ENCODE data around the gene ZMYND19.
"Not testable (repeated sequence)": the region's sequence is repeated elsewhere in the genome, so short reads cannot be mapped to it uniquely, and the experiment has no call there.

The ZMYND19 gene

DNA sequence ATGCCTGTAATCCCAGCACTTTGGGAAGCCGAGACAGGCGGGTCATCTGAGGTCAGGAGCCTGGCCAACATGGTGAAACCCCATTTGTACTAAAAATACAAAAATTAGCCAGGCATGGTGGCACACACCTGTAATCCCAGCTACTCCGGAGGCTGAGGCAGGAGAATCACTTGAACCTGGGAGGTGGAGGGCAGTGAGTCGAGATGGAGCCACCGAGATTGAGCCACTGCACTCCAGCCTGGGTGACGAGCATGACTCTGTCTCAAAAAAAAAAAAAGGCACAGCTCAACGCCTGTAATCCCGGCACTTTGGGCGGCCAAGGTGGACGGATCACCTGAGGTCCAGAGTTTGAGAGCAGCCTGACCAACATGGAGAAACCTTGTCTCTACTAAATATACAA is 36.7 kb downstream of the ZMYND19 start:
- DNase-seq, result not testable (repeated sequence)

DNA sequence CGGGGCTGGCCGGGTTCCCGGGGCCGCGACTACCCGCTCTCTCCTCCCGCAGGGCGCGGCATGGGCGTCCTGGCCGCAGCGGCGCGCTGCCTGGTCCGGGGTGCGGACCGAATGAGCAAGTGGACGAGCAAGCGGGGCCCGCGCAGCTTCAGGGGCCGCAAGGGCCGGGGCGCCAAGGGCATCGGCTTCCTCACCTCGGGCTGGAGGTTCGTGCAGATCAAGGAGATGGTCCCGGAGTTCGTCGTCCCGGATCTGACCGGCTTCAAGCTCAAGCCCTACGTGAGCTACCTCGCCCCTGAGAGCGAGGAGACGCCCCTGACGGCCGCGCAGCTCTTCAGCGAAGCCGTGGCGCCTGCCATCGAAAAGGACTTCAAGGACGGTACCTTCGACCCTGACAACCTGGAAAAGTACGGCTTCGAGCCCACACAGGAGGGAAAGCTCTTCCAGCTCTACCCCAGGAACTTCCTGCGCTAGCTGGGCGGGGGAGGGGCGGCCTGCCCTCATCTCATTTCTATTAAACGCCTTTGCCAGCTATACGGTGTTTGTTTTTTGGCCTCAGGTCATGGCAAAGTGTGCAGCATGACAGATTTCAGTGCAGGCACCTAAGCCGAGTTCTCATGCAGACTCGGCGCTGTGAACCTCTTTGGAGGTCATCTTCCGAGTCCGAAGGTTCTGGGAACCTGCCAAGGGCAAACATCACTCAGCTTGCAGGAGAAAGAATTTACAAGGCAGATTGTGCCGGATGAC is 38.1 kb downstream of the ZMYND19 start:
- DNase-seq, result peak in 2 of 5 experiments; percentile 7 to 44

DNA sequence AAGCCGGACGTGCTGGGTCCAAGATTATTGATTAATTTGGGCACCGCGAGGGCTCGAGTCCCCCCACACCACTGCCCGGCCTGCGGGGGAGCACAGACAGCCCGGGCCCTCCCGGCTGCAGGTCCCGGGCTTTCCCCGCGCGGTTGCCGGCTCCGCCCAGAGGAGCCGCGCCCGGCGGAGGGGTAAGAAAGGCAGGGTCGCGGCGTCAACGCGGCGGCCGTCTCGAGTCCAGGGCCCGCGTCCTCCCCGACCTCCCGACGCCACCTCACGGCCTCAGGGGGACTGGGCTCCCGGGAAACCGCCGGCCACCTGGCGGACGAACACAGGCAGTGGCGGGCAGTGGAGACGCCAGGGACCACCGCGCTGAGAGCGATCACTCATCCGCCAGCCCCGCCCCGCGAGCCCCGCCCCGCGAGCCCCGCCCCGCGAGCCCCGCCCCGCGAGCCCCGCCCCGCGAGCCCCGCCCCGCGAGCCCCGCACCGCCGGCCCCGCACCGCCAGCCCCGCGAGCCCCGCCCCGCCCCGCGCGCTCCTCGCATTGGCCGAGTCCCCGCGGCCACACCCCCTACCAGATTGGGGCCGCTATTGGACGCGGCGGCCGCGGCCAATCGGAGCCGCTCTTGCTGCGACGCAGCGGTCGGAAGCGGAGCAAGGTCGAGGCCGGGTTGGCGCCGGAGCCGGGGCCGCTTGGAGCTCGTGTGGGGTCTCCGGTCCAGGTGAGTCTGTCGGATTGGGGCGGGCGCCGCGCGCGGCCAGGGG is 38.9 kb downstream of the ZMYND19 start, which contains the start of gene MRPL41:
Gene MRPL41, plus strand, starts transcription at position 616 of the 758 bp plus-strand sequence. CDS start 203 bp downstream, outside the sequence.
- peak; percentile 82 to 95 (median 87) for DNase-seq

DNA sequence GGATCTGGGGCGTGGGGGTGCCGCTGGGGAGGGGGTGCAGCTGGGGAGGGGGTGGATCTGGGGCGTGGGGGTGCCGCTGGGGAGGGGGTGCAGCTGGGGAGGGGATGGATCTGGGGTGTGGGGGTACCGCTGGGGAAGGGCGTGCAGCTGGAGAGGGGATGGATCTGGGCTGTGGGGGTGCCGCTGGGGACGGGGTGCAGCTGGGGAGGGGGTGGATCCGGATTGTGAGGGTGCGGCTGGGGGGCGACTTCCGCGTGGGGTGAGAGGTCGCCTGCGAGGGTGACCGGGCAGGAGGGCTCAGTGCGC is 39.4 kb downstream of the ZMYND19 start:
- DNase-seq, result not testable (repeated sequence)

DNA sequence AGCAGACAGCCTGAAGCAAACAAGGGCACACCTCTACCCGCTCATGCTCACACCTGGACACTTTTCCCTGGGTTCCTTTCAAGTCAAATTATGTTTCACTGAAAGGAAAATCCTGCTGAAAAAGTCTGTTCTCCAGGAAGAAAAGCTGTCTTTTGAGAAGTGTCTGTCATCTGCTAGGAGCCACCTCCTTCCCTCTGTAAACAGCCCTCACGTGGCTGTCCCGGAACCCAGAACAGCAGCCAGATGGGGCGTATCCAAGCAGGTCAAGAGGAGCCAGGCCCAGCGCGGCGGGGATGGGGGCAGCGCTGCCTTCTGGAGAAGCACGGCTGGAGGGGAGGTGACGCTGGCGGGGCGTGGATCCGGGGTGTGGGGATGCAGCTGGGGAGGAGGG is 40.1 kb downstream of the ZMYND19 start, which contains the start of gene PNPLA7:
Gene PNPLA7, minus strand, starts transcription at position 172 of the 391 bp plus-strand sequence. CDS start 205 bp downstream, outside the sequence.
- DNase-seq, result peak in 4 of 5 experiments; percentile 30 to 61 (median 40)

DNA sequence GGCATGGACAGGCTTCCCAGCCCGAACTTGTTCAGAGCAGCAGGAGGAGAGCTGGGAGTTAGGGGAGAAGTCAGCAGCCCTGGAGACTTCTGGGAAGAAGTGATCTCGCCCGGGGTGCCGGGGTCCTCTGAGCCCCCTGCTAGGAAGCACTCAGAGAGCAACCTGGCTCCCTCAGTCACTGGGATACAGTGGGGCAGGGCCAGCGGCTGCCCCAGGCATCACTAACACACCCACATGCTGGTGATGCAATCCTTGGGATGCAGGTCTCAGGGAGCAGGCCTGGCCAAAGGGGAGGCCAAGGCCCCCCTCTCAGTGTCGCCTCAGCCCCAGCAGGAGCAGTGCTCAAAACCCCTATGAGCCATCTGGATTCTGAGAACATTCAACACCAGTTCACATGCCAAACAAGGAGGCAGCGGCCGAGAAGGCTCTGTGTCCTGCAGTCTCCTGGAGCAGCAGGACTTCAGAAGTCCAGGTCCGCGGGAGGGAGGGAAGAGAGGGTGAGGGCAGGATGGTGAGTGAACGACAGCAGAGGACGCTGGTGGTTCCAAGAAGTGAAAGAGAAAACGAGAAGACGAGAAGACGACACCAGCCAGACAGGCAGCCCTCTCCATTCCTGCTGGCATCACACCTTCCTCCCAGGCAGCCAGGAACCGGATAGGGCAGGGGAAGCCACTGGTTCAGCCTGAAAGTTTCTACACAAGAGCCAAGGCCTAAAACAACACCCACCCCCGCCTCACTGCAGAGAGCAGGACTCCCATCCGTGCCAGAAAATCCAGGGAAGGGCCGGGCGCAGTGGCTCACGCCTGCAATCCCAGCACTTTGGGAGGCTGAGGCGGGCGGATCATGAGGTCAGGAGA is 42.4 kb downstream of the ZMYND19 start:
- no peak for DNase-seq

DNA sequence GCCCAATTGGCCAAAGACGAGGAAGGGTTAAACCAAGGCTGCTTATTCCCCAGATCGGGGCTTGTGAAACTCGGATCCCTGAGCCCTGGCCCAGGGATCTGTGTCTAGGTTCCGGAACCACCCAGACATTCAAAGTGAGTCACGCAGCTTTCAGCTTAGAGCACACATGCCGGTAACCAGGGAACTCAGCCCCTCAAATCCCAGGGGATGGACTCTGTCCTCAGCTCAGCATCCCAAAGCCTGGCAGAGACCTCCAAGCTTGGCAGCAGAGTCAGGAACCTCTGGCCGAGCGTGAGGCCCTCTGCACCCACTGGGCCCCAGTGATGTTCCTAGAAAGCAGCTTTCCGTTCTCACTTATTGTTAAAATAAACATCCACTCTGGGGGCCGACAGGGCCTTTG is 45.2 kb downstream of the ZMYND19 start:
- no peak for DNase-seq

DNA sequence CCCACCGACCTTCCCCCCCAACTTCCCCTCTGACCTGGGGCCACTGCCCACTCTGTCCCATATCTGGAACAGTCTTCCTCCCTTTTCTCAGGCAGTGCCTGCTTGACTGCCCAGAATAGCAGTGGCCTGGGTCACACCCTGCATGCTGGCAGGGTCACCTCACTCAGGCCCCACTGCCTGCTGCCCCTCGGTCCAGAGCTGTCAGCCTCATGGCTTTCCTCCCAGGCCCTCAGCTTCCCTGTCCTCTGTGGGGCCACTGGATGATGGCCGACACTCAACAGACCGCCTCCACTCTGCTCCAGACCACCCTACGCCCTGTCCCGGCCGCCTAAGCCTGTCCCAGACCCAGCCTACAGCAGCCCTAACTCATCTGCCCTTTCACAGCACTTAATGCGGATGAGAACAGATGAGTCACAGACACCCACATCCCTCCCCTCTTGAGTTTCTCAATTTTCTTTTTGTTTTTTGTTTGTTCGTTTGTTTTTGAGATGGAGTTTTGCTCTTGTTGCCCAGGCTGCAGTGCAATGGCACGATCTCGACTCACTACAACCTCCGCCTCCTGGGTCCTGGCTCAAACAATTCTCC is 46.0 kb downstream of the ZMYND19 start:
- no peak for DNase-seq

DNA sequence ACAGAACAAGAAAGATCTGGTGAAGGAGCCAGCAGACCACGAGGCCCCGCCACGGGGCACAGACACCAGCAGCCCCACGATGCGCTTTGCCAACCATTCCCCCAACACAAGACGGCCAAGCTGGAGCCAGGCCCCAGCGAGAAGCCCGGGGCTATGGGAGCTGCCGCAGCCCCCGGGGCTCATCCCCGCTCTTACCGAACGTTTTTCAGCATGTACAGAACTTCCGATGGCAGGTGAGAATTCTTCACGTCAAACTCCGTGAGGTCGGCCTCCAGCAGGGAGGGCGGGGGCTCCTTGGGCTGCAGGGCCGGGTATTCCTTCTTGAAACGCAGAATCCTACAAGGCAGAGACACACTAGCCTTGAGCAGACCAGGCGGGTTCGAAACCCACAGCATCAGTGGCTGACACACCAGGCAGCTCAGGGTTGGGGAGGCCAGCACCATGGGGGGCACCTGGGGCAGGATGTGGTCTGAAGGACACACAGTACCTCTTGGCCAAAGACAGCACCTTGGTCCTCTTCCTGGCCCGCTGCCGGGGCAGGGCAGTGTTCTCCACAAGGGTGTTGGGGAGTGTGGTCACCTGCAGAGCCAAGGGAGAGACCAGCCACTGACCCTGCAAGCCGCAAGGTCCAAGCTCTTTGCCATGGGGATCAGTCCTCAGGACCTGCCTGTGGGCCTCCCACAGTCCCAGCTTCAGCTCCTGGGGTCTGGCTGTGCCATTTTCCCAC is 46.9 kb downstream of the ZMYND19 start:
- no peak for DNase-seq

DNA sequence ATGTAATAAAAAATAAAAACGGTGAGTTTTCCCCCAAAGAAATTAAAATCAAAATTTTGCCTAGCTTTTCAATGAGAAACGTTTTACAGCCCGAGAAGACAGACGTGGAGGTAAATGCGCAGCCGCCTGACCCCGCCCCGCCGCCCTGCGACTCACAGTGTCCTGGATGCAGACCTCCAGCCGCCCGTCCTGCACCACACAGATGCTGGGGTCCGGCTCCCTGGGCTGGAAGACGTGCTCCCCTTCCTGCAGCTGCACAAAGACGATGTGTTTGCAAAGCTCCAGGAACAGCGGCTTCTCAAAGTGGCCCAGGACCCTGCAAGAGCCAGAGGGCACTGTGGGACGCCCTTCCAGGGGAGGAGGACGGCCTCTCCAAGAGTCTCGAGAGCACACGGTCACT is 47.8 kb downstream of the ZMYND19 start:
- DNase-seq, result no peak

DNA sequence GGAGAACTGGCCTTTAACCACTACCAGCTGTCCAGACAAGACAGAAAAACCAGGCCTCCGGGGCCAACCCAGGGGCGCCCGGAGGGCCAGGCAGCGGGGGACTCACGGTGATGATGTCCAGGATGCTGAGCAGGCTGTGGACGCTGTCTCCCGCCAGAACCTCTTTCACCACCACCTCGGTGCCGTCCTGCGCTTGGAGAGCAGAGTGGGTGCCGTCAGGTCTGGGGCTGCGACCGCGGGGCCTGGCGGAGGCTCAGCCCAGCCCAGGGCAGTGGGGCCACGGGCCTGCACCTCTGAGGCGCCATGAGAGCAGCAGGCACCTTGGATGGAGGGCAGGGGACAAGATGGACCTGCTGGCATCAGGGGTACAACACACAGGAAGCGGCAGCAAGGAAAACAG is 49.8 kb downstream of the ZMYND19 start:
- DNase-seq, result no peak

DNA sequence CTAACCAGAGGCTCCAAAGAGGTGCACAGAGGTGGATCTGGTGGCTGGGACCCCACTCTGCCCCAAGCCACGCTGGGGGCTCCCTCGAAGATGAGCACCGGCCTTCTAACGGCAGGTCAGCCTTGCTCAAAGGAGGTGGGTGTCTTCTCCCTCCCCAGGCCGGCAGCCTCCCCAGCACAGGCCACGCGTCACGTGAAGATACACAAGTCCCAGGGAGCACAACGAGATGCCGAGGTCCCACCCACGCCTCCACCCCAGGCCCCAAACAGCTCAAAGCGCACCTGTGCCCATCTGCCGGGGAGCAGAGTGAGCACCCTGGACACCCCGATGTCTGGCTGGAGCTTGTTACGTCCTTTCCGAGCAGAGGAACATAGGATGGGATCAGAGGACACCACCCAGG is 52.3 kb downstream of the ZMYND19 start:
- no peak for DNase-seq

DNA sequence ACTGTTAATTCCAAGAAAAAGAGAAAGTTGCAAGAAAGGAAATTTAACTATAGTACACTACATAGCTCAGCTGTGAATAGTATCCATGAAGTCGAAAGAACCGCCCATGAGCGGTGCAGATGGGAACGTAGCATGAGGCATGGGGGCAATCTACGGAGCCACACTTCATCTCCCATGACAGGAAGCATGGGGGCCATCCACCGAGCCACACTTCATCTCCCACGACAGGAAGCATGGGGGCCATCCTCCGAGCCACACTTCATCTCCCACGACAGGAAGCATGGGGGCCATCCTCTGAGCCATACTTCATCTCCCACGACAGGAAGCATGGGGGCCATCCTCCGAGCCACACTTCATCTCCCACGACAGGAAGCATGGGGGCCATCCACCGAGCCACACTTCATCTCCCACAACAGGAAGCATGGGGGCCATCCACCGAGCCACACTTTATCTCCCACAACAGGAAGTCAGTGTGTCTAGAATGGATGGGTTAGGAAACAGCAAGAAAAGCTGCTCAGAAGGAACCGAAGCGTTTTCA is 53.6 kb downstream of the ZMYND19 start:
- peak in 1 of 5 experiments; percentile 76 for DNase-seq

DNA sequence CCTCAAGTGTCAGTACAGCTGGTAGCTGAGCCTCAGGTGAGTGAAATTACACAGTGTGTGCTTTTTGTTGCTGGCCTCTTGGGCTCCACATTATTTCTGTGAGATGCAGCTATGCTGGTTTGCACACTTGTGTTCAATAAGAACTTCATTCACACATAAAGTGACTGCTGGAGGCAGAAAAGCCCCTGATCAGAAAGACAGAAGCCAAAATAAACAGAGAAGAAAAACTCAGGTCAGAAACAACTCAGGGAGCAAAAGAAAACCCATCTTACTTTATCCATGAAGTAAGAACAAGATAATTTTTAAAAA is 55.2 kb downstream of the ZMYND19 start:
- DNase-seq, result no peak

DNA sequence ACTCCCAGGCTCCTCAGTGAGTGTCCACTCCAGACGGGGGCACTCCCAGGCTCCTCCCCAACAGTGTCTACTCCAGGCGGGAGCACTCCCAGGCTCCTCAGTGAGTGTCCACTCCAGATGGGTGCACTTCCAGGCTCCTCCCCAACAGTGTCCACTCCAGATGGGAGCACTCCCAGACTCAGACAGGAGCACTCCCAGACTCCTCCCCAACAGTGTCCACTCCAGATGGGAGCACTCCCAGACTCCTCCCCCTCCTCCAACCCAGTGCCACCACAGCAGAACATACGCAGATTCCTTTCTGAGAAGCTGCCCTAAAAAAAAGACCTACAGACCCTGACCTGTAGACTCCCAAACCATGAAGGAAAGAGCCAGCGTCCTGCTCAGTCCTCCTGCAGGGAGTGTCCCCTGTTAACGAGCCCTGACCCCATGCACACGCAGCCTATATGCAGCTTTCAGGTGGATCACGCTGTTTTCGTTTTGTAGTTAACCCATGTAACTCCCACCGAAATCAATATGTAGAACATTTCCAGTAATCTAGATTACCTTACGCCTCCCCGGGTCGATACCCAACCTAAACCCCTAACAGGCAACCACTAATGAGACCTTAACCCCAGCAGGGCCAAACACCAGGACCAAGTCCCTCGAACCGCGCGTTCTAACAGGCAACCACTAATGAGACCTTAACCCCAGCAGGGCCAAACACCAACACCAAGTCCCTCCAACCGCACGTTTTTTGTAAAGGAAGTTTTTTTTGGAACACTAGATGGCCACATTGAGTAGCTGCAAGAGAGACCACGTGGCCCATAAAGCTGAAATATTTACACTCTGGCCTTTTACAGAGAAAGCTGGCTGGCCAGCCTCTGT is 55.8 kb downstream of the ZMYND19 start:
- DNase-seq, result peak in 1 of 5 experiments; percentile 43

DNA sequence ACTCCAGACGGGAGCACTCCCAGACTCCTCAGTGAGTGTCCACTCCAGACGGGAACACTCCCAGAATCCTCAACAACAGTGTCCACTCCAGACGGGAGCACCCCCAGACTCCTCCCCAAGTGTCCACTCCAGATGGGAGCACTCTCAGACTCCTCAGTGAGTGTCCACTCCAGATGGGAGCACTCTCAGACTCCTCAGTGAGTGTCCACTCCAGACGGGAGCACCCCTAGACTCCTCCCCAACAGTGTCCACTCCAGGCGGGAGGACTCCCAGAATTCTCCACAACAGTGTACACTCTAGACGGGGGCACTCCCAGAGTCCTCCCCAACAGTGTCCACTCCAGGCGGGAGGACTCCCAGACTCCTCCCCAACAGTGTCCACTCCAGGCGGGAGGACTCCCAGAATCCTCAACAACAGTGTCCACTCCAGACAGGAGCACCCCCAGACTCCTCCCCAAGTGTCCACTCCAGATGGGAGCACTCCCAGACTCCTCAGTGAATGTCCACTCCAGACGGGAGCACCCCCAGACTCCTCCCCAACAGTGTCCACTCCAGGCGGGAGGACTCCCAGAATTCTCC is 57.3 kb downstream of the ZMYND19 start:
- DNase-seq, result not testable (repeated sequence)

Data from T-helper 2 cell (primary cell).